HG03469 (cell line): ENCODE measurements around the gene RAB7B.
"Not testable (repeated sequence)": the region's sequence is repeated elsewhere in the genome, so short reads cannot be mapped to it uniquely, and the experiment has no call there.

ENCODE experiments used
- ATAC-seq: cut with Tn5 transposase; IDR thresholded peaks from one replicate; pipeline ENCODE4 v1.9.1; 2021; ENCODE audit warnings: mild to moderate bottlenecking, moderate library complexity, moderate number of reproducible peaks; ENCODE audit not compliant: unreplicated experiment

Gene RAB7B

GRCh38 chr1:205998457-205999241, 4.5 kb downstream of the RAB7B start:
- no peak for ATAC-seq

GRCh38 chr1:205996641-205997040, 6.6 kb downstream of the RAB7B start:
- ATAC-seq = not testable (repeated sequence)

GRCh38 chr1:205994346-205994745, 8.8 kb downstream of the RAB7B start:
- ATAC-seq = no peak

- no peak for ATAC-seq
Measured at GRCh38 chr1:205993068-205993467, 10.1 kb downstream of the RAB7B start.

- ATAC-seq = no peak
Measured at GRCh38 chr1:205992218-205992882, 10.8 kb downstream of the RAB7B start.

- no peak for ATAC-seq
Measured at GRCh38 chr1:205991237-205991636, 12.0 kb downstream of the RAB7B start.

GRCh38 chr1:205990226-205990625, 13.0 kb downstream of the RAB7B start:
- no peak for ATAC-seq

GRCh38 chr1:205989786-205990185, 13.4 kb downstream of the RAB7B start:
- ATAC-seq = no peak

- ATAC-seq = no peak
Measured at GRCh38 chr1:205988585-205988995, 14.6 kb downstream of the RAB7B start.

- ATAC-seq = no peak
Measured at GRCh38 chr1:205986861-205987260, 16.3 kb downstream of the RAB7B start.

GRCh38 chr1:205986292-205986691, 16.9 kb downstream of the RAB7B start:
- no peak for ATAC-seq

GRCh38 chr1:205985330-205986005, 17.7 kb downstream of the RAB7B start:
- ATAC-seq = no peak

- no peak for ATAC-seq
Measured at GRCh38 chr1:205983925-205984725, 19.1 kb downstream of the RAB7B start.

- ATAC-seq = no peak
Measured at GRCh38 chr1:205981257-205981656, 21.9 kb downstream of the RAB7B start.

- no peak for ATAC-seq
Measured at GRCh38 chr1:205980237-205980870, 22.8 kb downstream of the RAB7B start.

- ATAC-seq = no peak
Measured at GRCh38 chr1:205979301-205979700, 23.9 kb downstream of the RAB7B start.

- no peak for ATAC-seq
Measured at GRCh38 chr1:205978676-205979075, 24.5 kb downstream of the RAB7B start.

- ATAC-seq = no peak
Measured at GRCh38 chr1:205977402-205978014, 25.7 kb downstream of the RAB7B start.

- ATAC-seq = no peak
Measured at GRCh38 chr1:205976708-205977401, 26.3 kb downstream of the RAB7B start.
